IMR-90 (cell line): ENCODE data around the gene BCDIN3D. TPM values are rescaled to one million over a fixed set of nuclear protein-coding genes. Genes with fewer than 3 reads are reported as not detected.

ENCODE experiments used
- polyA plus RNA-seq, 3 experiments: library from polyadenylated mRNA; depleted of rRNA; stranded (reverse); fragments of >200 nt; gene quantifications; 2 replicates each; pipeline ENCODE4 v1.2.3, GENCODE V29; 2012; ENCODE audit warnings: low replicate concordance in 1 of 3
- total RNA-seq: library from RNA; depleted of rRNA; stranded (reverse); fragments of >200 nt; gene quantifications from 2 replicates; pipeline ENCODE4 v1.2.3, GENCODE V29; 2012
- TF ChIP-seq, protein P1 (sequence below): conservative IDR thresholded peaks from 2 replicates; pipeline ENCODE4 v1.5.1; 2012; ENCODE audit warnings: mild to moderate bottlenecking, low read depth, low read length, improper control_type of control experiment

Gene BCDIN3D
- total and polyA plus RNA-seq, 2 of the 4 experiments (the other 2 are of a cell fraction), result 2.3 TPM

DNA sequence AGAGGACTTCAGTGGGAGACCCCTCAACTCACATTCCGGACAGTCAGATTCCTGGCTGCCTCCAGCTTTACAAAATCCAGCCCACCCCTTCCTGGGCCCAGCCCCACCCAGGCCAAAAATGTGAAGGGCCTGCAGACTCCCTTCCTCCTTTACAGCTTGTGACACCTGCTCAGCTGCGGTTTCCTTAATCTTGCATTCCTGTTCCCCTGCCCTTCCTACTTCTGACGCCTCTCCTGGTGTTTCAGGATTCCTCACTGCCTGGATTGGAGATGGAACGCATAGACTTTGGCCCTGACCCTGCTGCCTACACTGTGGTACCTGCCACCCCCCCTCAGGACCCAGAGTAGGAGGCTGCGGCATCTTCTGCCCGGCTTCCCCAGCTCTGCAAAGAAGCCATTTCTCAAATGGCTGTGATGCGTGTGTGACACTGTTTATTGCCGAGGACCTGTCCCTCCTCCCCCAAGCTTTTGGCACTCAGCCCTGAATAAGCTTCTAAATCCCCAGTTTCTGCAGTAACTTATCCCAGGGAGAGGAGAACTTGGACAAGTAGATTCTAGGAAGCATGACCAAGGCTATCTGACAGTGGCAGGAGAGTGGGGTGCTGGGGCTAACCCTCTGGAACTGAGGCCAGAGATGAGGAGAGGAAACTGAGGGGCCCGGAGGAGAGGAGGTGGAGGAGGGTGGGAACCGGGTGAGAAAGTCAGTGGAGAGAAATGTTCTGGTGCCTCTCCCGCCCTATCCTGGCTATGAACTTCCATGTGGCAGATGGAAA, 24.9 kb upstream of the BCDIN3D start (continued):
- TF ChIP-seq, protein P1, sequence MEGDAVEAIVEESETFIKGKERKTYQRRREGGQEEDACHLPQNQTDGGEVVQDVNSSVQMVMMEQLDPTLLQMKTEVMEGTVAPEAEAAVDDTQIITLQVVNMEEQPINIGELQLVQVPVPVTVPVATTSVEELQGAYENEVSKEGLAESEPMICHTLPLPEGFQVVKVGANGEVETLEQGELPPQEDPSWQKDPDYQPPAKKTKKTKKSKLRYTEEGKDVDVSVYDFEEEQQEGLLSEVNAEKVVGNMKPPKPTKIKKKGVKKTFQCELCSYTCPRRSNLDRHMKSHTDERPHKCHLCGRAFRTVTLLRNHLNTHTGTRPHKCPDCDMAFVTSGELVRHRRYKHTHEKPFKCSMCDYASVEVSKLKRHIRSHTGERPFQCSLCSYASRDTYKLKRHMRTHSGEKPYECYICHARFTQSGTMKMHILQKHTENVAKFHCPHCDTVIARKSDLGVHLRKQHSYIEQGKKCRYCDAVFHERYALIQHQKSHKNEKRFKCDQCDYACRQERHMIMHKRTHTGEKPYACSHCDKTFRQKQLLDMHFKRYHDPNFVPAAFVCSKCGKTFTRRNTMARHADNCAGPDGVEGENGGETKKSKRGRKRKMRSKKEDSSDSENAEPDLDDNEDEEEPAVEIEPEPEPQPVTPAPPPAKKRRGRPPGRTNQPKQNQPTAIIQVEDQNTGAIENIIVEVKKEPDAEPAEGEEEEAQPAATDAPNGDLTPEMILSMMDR, result no peak
